ENCODE data around the gene PMF1.

The PMF1 gene

DNA sequence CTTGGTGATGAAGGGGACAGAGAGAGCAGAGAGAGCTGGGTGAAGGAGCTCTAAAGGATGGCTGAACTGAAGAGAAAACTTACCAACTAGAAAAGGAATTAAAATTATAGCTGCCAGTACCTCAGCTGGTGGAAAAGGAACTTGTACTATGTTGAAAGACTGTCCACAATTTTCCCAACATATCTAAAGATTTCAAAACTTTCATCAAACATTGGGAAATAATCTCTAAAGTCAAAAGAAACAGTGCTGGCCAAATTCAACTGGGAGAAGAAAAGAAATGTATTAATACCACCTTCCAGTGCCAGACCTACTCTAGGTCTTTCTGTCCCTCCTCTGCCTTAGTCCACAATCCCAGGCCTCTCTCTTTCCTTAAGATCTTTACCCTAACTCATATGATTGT lies 63.7 kb downstream of the PMF1 start:
- DNase-seq: no peak

DNA sequence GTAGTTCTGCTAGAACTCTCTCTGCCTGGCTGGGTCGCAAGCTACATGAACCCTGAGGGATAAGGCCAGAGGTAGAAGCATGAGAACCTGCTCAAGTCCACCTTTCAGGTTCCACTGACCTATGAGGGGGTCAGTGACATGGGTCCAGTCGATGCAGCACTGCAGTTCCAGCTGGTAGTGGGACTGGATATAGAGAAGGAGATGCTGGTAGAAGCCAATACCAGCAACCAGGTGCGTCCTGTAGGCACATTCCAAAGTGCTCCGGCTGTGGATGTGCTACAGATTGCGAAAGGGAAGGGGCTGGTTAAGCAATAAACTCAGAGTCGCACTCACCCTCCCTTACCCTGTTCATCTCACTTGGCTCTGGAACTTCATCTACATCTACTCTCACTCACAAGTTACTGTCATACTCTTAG lies 64.2 kb downstream of the PMF1 start:
- no peak for DNase-seq

DNA sequence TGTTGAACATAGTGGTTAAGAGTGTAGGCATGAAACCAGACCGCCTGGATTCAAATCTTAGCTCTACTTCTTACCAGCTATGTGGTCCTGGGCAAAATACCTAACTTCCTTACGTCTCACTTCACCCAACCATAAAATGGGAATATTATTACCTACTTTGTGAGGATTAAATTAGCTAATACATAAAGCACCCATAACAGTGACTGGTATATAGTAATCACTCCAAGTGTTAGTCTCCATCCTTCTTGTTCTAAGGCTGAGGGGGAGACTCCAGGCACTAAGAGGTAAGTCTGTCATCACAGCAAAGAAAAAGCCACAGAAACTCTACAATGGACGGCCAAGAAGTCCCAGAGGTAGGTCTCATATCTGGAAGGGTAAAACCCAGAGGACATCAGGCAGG lies 67.0 kb downstream of the PMF1 start:
- no peak for DNase-seq

DNA sequence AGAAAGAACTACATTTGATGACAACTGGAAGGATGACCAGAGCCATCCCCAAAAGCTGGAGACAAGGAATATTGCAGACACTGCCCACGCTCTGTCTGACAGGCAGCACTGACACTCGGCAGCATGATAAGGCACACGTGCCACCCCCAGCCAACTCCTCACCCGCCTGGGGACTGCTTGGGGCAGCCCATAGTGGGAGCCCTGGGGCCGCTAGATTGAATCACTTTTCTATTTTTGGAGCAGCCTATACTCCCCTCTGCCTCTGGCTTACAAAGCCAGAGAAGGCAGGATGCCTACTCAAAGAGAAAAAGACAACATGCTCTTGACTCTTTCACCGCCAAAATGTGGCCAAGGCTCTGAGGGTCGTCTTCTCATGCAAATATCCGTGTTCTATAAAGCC lies 68.5 kb downstream of the PMF1 start:
- no peak for DNase-seq

DNA sequence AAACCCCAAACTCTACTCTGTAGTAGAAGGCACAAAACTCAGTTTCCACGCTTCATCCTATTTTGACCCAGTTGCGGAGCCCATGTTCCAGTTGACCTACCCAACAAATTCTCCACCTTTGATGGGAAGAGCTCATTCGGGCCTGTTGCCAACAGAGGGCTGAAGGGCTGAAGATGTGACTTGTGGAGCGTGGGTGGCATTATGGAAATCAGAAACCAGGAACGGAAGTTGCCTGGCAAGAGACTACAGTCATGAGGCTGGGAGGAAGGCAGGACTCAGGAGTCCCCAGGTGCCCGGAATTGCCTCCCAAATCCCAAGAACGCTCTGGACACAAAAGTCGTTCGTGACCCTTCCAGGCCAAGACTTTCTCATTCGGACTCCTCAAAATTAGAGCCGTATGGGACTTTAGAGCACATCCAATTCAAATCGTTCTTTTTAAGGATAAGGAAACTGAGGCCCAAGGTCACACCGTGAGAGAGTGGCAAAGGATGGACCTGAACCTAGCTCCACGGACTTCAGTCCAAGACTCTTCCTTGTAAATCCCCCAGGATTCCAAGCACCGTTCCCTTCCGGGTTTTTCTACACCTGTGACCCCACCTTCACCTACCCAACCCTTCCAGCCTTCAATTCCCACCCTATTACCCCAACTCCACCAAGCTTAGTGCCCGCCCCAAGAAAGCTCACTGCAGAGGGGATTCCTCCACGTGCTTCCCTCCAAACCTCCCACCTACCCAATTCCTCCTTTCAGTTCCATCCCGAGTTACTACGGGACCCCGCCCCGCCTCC lies 69.1 kb downstream of the PMF1 start:
- DNase-seq: no peak

DNA sequence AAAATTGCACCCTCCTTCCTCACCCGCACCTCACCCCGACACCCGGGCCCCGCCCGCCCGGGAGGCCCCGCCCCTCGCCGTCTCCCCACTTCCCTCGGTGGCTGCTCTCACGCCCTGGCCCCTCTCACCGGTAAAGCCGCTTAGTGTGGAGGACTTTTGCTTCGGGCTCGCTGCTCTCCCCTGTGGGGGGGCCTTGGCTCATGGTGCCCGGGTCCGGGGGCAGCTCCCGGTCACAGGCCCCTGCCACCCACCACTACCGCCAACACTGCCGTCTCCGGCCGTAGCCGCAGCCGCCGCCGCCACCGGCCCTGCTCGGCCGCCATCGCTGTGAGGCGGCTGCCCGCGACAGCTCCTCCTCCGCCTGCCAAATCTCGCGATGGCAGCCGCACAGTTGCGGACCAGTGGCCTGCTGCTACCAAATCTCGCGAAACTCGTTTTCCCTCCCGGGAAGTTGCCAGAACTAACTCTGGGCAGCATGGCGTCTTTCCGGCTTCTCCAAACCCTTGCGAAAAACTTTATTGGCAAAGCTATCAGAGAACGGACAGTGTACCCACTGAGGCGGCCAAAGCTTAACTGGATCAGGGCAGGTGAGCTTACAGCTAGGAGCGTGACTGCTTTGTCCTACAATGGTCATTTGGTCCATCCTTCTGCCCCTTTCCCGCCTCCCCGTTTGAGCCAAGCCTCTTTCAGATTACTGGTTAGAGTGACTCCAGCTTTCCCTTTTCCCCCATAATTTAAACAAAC lies 69.8 kb downstream of the PMF1 start, which contains the start of gene SMG5:
Gene SMG5, minus strand, starts transcription at position 347 of the 744 bp plus-strand sequence. Its CDS starts 145 bp downstream, at position 202.
- DNase-seq: peak; percentile 98

DNA sequence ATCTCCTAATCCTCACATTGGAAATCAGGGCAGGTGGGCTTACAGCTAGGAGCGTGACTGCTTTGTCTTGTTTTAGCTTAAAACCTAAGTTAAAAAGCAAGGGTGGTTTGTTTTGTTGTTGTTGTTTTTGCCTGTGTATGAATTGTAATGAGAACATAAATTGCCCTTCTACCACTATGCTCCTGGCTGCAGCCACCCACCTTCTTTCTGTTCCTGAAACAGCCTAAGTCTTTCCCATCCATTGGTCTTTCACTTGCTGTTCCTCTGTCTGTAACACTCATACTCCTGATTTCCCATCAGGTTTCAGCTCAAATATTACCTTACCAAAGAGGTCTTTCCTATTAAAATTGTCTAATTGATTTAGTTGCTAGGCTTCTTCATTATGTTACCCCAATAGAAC lies 70.7 kb downstream of the PMF1 start:
- no peak for DNase-seq

DNA sequence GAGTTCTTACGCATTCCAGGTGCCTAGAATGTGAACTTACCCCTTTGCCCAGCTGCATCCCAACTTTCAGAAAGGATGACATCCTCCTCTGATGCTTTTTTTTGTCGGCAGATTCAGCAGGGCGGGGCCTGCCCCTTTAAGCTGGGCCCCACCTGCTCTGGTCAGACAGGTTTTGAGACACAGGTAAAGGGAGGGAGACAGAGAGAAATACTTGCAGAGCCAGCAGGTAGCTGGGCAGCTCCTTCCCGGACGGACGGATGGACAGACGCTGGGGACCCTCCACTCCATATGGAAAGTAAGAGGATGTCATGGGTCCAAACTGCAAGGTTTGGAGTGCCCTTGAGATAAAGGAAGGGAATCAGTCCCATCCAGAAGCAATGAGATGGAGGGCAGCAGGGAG lies 71.3 kb downstream of the PMF1 start, which contains the start of gene TMEM79:
Gene TMEM79, plus strand, starts transcription at position 214 of the 400 bp plus-strand sequence. CDS start 902 bp downstream, outside the sequence.
- DNase-seq: no peak

DNA sequence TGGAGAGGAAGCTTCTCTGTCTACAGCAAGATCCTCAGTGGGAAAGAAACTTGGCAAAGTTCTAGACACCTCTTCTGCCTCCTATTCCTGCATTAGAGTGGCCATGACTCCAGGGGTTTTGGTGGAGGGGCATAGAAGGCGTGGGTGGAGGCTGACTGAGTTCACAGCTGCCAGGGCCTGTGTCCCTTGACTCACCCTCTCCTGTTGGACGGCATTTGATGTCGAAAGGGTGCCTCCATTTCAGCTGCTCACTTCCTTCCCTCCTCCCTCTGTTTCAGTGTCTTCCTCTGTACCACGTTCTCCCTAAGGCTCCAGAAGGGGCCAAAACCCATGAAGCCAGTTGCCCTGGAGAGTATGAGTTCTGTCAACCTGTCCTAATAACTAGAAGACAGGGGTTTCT lies 72.0 kb downstream of the PMF1 start:
- no peak for DNase-seq

DNA sequence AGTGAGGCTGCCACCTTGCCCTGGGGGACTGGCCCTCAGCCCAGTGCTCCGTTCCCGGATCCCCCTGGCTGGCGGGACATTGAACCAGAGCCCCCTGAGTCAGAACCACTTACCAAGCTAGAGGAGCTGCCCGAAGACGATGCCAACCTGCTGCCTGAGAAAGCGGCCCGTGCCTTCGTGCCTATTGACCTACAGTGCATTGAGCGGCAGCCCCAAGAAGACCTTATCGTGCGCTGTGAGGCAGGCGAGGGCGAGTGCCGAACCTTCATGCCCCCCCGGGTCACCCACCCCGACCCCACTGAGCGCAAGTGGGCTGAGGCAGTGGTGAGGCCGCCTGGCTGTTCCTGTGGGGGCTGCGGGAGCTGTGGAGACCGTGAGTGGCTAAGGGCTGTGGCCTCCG lies 72.6 kb downstream of the PMF1 start:
- no peak for DNase-seq

DNA sequence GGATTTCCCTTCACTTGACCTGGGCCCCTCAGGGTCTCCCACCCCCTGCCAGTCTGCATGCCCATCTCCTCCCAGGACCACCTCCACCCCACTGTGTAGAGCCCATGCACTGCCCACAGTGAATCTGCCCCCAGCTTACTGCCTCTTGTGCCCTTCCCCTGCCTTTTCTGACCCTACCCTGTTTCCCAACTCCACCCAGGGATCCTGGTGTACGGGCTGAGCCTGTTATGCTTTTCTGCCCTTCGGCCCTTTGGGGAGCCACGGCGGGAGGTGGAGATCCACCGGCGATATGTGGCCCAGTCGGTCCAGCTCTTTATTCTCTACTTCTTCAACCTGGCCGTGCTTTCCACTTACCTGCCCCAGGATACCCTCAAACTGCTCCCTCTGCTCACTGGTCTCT lies 73.3 kb downstream of the PMF1 start:
- no peak for DNase-seq
